Neural cell (in vitro differentiated cells): Measurements from ENCODE around the gene KDM4B. TPM values are rescaled to one million over a fixed set of nuclear protein-coding genes. Genes with fewer than 3 reads are reported as not detected.

Experiments
- H2AFZ ChIP-seq: fragments of 200-600, 300-800 bp; sonication (generic), shearing (Covaris generic); 2 replicates; pipeline ENCODE4 v1.6.0; 2014; ENCODE audit warnings: low read depth, mild to moderate bottlenecking, antibody characterized with exemption, low read length, moderate library complexity
- H3F3A ChIP-seq: fragments of 200-600 bp; shearing (Covaris generic); 2 replicates; pipeline ENCODE4 v1.6.1; 2016; ENCODE audit warnings: mild to moderate bottlenecking, moderate library complexity, mixed read lengths, antibody characterized with exemption, low read length; ENCODE audit not compliant: insufficient read depth, poor library complexity, severe bottlenecking
- H3K27ac ChIP-seq: fragments of 200-600, 300-800 bp; sonication (generic), shearing (Covaris generic); 2 replicates; pipeline ENCODE4 v1.5.1; 2014; ENCODE audit warnings: mild to moderate bottlenecking, low read length, moderate library complexity
- H3K27me3 ChIP-seq: fragments of 300-800, 200-600 bp; sonication (generic), shearing (Covaris generic); 2 replicates; pipeline ENCODE4 v1.6.0; 2014; ENCODE audit warnings: mild to moderate bottlenecking, low read depth, low read length, moderate library complexity; ENCODE audit not compliant: insufficient read depth
- H3K36me3 ChIP-seq: fragments of 300-800, 200-600 bp; sonication (generic), shearing (Covaris generic); 2 replicates; pipeline ENCODE4 v1.5.1; 2014; ENCODE audit warnings: mild to moderate bottlenecking, antibody characterized with exemption, low read length, moderate library complexity; ENCODE audit not compliant: insufficient read depth
- H3K4me2 ChIP-seq: fragments of 300-800, 200-600 bp; sonication (generic), shearing (Covaris generic); 2 replicates; pipeline ENCODE4 v1.6.0; 2014; ENCODE audit warnings: mild to moderate bottlenecking, low read length
- H3K4me3 ChIP-seq: fragments of 300-800, 200-600 bp; sonication (generic), shearing (Covaris generic); 2 replicates; pipeline ENCODE4 v1.5.1; 2014; ENCODE audit warnings: mild to moderate bottlenecking, low read length, moderate library complexity
- H3K79me2 ChIP-seq: fragments of 200-600 bp; shearing (Covaris generic); replicated peaks from 2 replicates; pipeline ENCODE4 v1.6.0; 2014; ENCODE audit warnings: mild to moderate bottlenecking, low read length, moderate library complexity; ENCODE audit not compliant: insufficient read depth
- H3K9ac ChIP-seq: fragments of 300-800, 200-600 bp; sonication (generic), shearing (Covaris generic); 2 replicates; pipeline ENCODE4 v1.6.1; 2016; ENCODE audit warnings: mild to moderate bottlenecking, low read length, mixed read lengths
- H3K9me2 ChIP-seq: fragments of 200-600 bp; shearing (Covaris generic); 2 replicates; pipeline ENCODE4 v1.6.1; 2016; ENCODE audit warnings: mild to moderate bottlenecking, low read length, mixed read lengths; ENCODE audit not compliant: insufficient read depth
- H3K9me3 ChIP-seq: fragments of 200-600, 300-800 bp; sonication (generic), shearing (Covaris generic); 2 replicates; pipeline ENCODE4 v1.6.1; 2016; ENCODE audit warnings: mild to moderate bottlenecking, mixed run types, low read length, moderate library complexity, mixed read lengths
- H4K20me1 ChIP-seq: fragments of 200-600 bp; shearing (Covaris generic); 2 replicates; pipeline ENCODE4 v1.6.1; 2016; ENCODE audit warnings: mild to moderate bottlenecking, mixed run types; ENCODE audit not compliant: insufficient read depth
- CTCF ChIP-seq: fragments of 450-650 bp; IDR thresholded peaks from 2 replicates; pipeline ENCODE4 v1.5.1; 2014; ENCODE audit warnings: antibody characterized with exemption, mild to moderate bottlenecking, moderate library complexity; ENCODE audit not compliant: poor library complexity, severe bottlenecking
- EP300 ChIP-seq: fragments of 450-650 bp; conservative IDR thresholded peaks from 2 replicates; pipeline ENCODE4 v1.6.1; 2014; ENCODE audit warnings: antibody characterized with exemption, mild to moderate bottlenecking, moderate library complexity; ENCODE audit not compliant: poor library complexity, severe bottlenecking
- EZH2 ChIP-seq: fragments of 200-600, 300-800 bp; shearing (Covaris generic), sonication (generic); IDR thresholded peaks from 2 replicates; pipeline ENCODE4 v1.6.1; 2014; ENCODE audit warnings: antibody characterized with exemption, low read length, borderline replicate concordance, mild to moderate bottlenecking; ENCODE audit not compliant: insufficient read depth, poor library complexity, severe bottlenecking
- MXI1 ChIP-seq: fragments of 450-650 bp; conservative IDR thresholded peaks from 2 replicates; pipeline ENCODE4 v1.6.1; 2014; ENCODE audit warnings: antibody characterized with exemption, mild to moderate bottlenecking; ENCODE audit not compliant: poor library complexity, severe bottlenecking
- POLR2AphosphoS5 ChIP-seq: IDR thresholded peaks from 2 replicates; pipeline ENCODE4 v1.6.1; 2012
- RAD21 ChIP-seq: fragments of 450-650 bp; conservative IDR thresholded peaks from 2 replicates; pipeline ENCODE4 v1.6.1; 2014; ENCODE audit warnings: antibody characterized with exemption, mild to moderate bottlenecking, moderate library complexity
- REST ChIP-seq: IDR thresholded peaks from 2 replicates; pipeline ENCODE4 v1.6.1; 2012; ENCODE audit warnings: borderline replicate concordance
- SMC3 ChIP-seq: fragments of 450-650 bp; conservative IDR thresholded peaks from 2 replicates; pipeline ENCODE4 v1.6.1; 2014; ENCODE audit warnings: antibody characterized with exemption, mild to moderate bottlenecking, moderate library complexity; ENCODE audit not compliant: poor library complexity
- TAF1 ChIP-seq: IDR thresholded peaks from 2 replicates; pipeline ENCODE4 v1.6.1; 2012; ENCODE audit warnings: low read depth
- polyA plus RNA-seq: library from polyadenylated mRNA; depleted of rRNA; stranded (reverse); fragments of >200 nt; gene quantifications from 2 replicates; pipeline ENCODE4 v1.2.3, GENCODE V29; 2014

Gene KDM4B
- polyA plus RNA-seq, 1 donor from 2014 or later: 19.1 TPM

- H3K9ac ChIP-seq: no peak overlapping the region
- no peak overlapping the region for H3K4me3 ChIP-seq
- H3K27ac ChIP-seq: no peak overlapping the region
- no peaks in the 10 kb centered on the region for H3K36me3 ChIP-seq
- no peaks in the 10 kb centered on the region for H3F3A ChIP-seq
- no peak overlapping the region for H2AFZ ChIP-seq
- H3K27me3 ChIP-seq: no peaks in the 10 kb centered on the region
- H3K9me2 ChIP-seq: no peaks in the 10 kb centered on the region
- no peak for TF ChIP-seq MXI1
- no peaks in the 10 kb centered on the region for H4K20me1 ChIP-seq
- no peaks in the 10 kb centered on the region for H3K9me3 ChIP-seq
- H3K79me2 ChIP-seq: no peaks in the 10 kb centered on the region
- H3K4me2 ChIP-seq: no peak overlapping the region
Observed at GRCh38 chr19:5119297-5119998, 150.5 kb downstream of the KDM4B start.

- H2AFZ ChIP-seq: no peak overlapping the region
- H3K9ac ChIP-seq: no peak overlapping the region
- no peaks in the 10 kb centered on the region for H4K20me1 ChIP-seq
- no peak overlapping the region for H3K4me2 ChIP-seq
- H3K4me3 ChIP-seq: no peak overlapping the region
- no peaks in the 10 kb centered on the region for H3K79me2 ChIP-seq
- no peaks in the 10 kb centered on the region for H3K9me3 ChIP-seq
- H3K27me3 ChIP-seq: no peaks in the 10 kb centered on the region
- no peaks in the 10 kb centered on the region for H3F3A ChIP-seq
- H3K36me3 ChIP-seq: no peaks in the 10 kb centered on the region
- H3K27ac ChIP-seq: no peak overlapping the region
- TF ChIP-seq RAD21 (no peak), POLR2AphosphoS5 (no peak), EP300 (no peak), MXI1 (no peak), SMC3 (no peak), CTCF (no peak), TAF1 (no peak), REST (no peak), EZH2 (no peak)
- no peaks in the 10 kb centered on the region for H3K9me2 ChIP-seq
Observed at GRCh38 chr19:5120321-5120720, 151.4 kb downstream of the KDM4B start.
